ENCODE data around the gene HMGB3. TPM values are rescaled to one million over a fixed set of nuclear protein-coding genes. Genes with fewer than 3 reads are reported as not detected.

Gene HMGB3
- total RNA-seq, 1 experiment from 2014 or later = 40.4 TPM

GRCh38 chrX:151030845-151031244 lies 47.7 kb downstream of the HMGB3 start:
- no peak for DNase-seq (ENCODE audit: low spot score)
- in situ Hi-C loops (cut with HindIII; ENCODE audit: low sequenced_read_pairs) = no loop called here

DNA sequence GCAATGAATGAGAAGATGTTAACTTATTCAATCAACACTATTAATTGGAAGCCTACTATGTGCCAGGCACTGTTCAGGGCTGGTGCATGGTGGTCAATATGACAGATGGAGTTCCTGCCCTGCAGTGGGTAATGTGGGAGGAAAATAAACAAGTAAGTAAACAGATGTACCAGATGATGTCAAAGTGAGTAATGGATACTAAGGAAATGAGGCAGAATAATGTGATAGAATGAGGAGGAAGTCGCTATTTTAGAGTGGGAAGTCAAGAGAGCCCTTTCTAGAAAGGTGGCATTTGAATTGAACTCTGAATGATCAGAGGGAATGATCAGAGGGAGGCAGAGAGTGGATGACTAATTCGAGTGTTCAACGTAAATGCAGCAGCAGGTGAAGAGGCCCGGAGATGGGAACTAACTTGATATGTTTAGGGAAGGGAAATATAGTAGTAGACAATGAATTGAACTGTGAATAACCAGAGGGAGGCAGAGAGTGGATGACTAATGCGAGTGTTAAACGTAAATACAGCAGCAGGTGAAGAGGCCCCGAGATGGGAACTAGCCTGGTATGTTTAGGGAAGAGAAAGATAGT lies 48.3 kb downstream of the HMGB3 start:
- in situ Hi-C loops (cut with HindIII; ENCODE audit: low sequenced_read_pairs) = no loop called here
- no peak for DNase-seq (ENCODE audit: low spot score)

DNA sequence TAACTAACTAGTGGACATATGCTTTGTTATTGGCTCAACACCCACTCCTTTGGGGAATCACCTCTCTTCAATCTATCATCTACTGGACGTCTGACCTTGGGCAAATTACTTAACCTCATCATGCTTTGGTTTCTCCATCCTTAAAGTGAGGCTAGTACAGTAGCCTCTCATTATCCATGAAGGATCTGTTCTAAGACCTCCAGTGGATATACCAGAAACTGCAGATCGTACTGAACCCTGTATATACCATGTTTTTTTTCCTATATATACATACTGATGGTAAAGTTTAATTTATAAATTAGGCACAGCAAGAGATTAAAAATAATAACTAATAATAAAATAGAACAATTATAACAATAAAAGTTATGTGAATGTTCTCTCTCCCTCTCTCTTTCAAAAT lies 56.2 kb downstream of the HMGB3 start:
- no peak for DNase-seq (ENCODE audit: low spot score)
- in situ Hi-C loops (cut with HindIII; ENCODE audit: low sequenced_read_pairs) = no loop called here

Other genes starting within 250 kb of the HMGB3 start
- gene CD99L2, start 84.7 kb upstream of the HMGB3 start, total RNA-seq (2014; rRNA removed; shearing (Covaris generic)) = 23.7 and 26.1 TPM in 2 replicates
- not detected in 2 replicates for gene GPR50, start 193.2 kb downstream of the HMGB3 start, total RNA-seq (2014; rRNA removed; shearing (Covaris generic))